HL-60 (cell line): ENCODE data around the gene CHCHD1.
A peak's percentile ranks its signal among the peaks of the same experiment; 100 is the strongest.

Experiments
- DNase-seq, 2 experiments: peaks; one replicate each; pipeline ENCODE4 v3.0.0-alpha.2; 2010 to 2020; ENCODE audit warnings: low read depth in 1 of 2, low spot score in 1 of 2
- H3K27ac ChIP-seq: fragments of 250-450 bp; sonication (Bioruptor Pico); replicated peaks from 2 replicates; pipeline ENCODE4 v1.5.1; 2020; ENCODE audit warnings: mild to moderate bottlenecking, moderate library complexity
- H3K27me3 ChIP-seq: fragments of 250-450 bp; sonication (Bioruptor Pico); 2 replicates; pipeline ENCODE4 v1.5.1; 2021; ENCODE audit warnings: mild to moderate bottlenecking, moderate library complexity; ENCODE audit not compliant: insufficient read depth, poor library complexity, severe bottlenecking
- H3K4me3 ChIP-seq: replicated peaks from 2 replicates; pipeline ENCODE4 v1.5.1; 2011; ENCODE audit warnings: mild to moderate bottlenecking, control low read depth, low read length; ENCODE audit not compliant: insufficient read depth
- CTCF ChIP-seq: IDR thresholded peaks from one replicate; pipeline ENCODE4 v1.5.1; 2011; ENCODE audit warnings: low read length, control low read depth, inconsistent platforms; ENCODE audit not compliant: insufficient read depth
- GABPA ChIP-seq: IDR thresholded peaks from 2 replicates; pipeline ENCODE4 v1.6.1; 2012; ENCODE audit warnings: low read depth
- POLR2AphosphoS5 ChIP-seq: IDR thresholded peaks from 2 replicates; pipeline ENCODE4 v1.6.1; 2012; ENCODE audit warnings: low read depth
- SPI1 ChIP-seq: IDR thresholded peaks from 2 replicates; pipeline ENCODE4 v1.6.1; 2012; ENCODE audit warnings: low read depth, mild to moderate bottlenecking, borderline replicate concordance
- TF ChIP-seq, protein P1 (sequence below): IDR thresholded peaks from 2 replicates; pipeline ENCODE4 v1.6.1; 2012; ENCODE audit warnings: low read depth; ENCODE audit not compliant: insufficient replicate concordance

Gene CHCHD1

DNA sequence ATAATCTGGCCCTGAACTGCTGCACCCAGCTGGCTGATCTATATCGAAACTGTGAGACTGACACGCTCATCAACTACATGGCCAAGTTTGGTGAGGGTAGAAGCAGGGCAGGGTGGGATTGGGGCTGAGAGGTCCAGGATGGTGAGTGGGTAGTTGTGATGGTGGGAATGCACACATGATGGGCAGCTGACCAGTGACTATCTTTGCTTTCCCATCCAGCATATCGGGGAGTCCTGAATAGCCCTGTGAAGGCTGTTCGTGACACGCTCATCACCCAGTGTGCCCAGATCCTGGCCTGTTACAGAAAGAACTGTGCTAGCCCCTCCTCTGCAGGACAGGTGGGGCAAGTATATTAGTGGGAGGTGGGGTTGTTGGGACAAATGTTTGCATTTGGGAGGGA, 12.5 kb upstream of the CHCHD1 start:
- Histone ChIP-seq H3K27ac (no peak overlapping the region), H3K4me3 (no peak overlapping the region), H3K27me3 (no peaks in the 10 kb centered on the region)
- no peak for DNase-seq
- TF ChIP-seq POLR2AphosphoS5 (no peak), GABPA (no peak), SPI1 (no peak), CTCF (no peak)
- TF ChIP-seq, protein P1, sequence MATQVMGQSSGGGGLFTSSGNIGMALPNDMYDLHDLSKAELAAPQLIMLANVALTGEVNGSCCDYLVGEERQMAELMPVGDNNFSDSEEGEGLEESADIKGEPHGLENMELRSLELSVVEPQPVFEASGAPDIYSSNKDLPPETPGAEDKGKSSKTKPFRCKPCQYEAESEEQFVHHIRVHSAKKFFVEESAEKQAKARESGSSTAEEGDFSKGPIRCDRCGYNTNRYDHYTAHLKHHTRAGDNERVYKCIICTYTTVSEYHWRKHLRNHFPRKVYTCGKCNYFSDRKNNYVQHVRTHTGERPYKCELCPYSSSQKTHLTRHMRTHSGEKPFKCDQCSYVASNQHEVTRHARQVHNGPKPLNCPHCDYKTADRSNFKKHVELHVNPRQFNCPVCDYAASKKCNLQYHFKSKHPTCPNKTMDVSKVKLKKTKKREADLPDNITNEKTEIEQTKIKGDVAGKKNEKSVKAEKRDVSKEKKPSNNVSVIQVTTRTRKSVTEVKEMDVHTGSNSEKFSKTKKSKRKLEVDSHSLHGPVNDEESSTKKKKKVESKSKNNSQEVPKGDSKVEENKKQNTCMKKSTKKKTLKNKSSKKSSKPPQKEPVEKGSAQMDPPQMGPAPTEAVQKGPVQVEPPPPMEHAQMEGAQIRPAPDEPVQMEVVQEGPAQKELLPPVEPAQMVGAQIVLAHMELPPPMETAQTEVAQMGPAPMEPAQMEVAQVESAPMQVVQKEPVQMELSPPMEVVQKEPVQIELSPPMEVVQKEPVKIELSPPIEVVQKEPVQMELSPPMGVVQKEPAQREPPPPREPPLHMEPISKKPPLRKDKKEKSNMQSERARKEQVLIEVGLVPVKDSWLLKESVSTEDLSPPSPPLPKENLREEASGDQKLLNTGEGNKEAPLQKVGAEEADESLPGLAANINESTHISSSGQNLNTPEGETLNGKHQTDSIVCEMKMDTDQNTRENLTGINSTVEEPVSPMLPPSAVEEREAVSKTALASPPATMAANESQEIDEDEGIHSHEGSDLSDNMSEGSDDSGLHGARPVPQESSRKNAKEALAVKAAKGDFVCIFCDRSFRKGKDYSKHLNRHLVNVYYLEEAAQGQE = no peak

GRCh38 chr10:73771722-73772280, 10.0 kb upstream of the CHCHD1 start:
- no peaks in the 10 kb centered on the region for H3K27me3 ChIP-seq
- TF ChIP-seq, protein P1 = no peak
- no peak for TF ChIP-seq SPI1
- no peak for TF ChIP-seq GABPA
- no peak for TF ChIP-seq CTCF
- no peak for TF ChIP-seq POLR2AphosphoS5
- H3K4me3 ChIP-seq = peak overlapping the region; percentile 78
- DNase-seq = peak in 1 of 2 experiments; percentile 9
- H3K27ac ChIP-seq = peak overlapping the region; percentile 88

DNA sequence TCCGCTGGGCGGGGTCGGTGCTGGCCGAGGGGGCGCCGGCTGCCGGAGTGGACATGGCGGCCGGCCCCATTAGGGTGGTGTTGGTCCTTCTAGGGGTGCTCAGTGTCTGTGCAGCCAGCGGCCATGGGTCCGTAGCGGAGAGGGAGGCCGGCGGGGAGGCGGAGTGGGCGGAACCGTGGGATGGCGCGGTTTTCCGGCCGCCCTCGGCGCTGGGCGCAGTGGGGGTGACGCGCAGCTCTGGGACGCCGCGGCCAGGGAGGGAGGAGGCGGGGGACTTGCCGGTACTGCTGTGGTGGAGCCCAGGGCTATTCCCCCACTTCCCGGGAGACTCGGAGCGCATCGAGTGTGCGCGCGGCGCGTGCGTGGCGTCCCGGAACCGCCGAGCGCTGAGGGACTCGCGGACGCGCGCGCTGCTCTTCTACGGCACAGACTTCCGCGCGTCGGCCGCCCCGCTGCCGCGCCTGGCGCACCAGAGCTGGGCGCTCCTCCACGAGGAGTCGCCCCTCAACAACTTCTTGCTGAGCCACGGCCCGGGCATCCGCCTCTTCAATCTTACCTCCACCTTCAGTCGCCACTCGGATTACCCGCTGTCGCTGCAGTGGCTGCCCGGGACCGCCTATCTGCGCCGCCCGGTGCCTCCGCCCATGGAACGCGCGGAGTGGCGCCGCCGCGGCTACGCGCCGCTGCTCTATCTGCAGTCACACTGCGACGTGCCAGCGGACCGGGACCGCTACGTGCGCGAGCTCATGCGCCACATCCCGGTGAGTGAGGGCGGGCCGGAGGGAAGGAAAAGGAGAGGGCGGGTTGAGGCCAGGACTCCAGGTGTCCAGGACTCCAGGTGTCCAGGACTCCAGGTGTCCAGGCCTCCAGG, 9.3 kb upstream of the CHCHD1 start:
- Histone ChIP-seq H3K4me3 (peak overlapping the region; percentile 78), H3K27me3 (no peaks in the 10 kb centered on the region), H3K27ac (peak overlapping the region; percentile 88)
- DNase-seq = peak; percentile 75 to 80
- peak; percentile 58 for TF ChIP-seq POLR2AphosphoS5
- TF ChIP-seq GABPA = no peak
- TF ChIP-seq, protein P1 = peak; percentile 21
